HepG2 (cell line): Measurements from ENCODE around the gene SPARC.
"Not testable (repeated sequence)": the region's sequence is repeated elsewhere in the genome, so short reads cannot be mapped to it uniquely, and the experiment has no call there.

Source experiments
- TF ChIP-seq, protein P1 (sequence below): sonication (generic); formaldehyde crosslinking; IDR thresholded peaks from 2 replicates; pipeline ENCODE4 v1.8.0; 2022; ENCODE audit warnings: missing genetic modification reagents, mild to moderate bottlenecking, borderline replicate concordance
- TF ChIP-seq, protein P2 (sequence below): IDR thresholded peaks from 2 replicates; pipeline ENCODE4 v1.6.1; 2016
- TF ChIP-seq, protein P3 (sequence below): sonication (generic); formaldehyde crosslinking; IDR thresholded peaks from 2 replicates; pipeline ENCODE4 v1.4.0; 2020; ENCODE audit warnings: missing genetic modification reagents
- TF ChIP-seq, protein P4 (sequence below): sonication (generic); formaldehyde crosslinking; IDR thresholded peaks from 2 replicates; pipeline ENCODE4 v1.4.0; 2020; ENCODE audit warnings: missing genetic modification reagents
- TF ChIP-seq, protein P5 (sequence below): sonication (generic); formaldehyde crosslinking; IDR thresholded peaks from 2 replicates; pipeline ENCODE4 v1.8.1; 2023; ENCODE audit warnings: missing genetic modification reagents, inconsistent platforms, borderline replicate concordance

DNA sequence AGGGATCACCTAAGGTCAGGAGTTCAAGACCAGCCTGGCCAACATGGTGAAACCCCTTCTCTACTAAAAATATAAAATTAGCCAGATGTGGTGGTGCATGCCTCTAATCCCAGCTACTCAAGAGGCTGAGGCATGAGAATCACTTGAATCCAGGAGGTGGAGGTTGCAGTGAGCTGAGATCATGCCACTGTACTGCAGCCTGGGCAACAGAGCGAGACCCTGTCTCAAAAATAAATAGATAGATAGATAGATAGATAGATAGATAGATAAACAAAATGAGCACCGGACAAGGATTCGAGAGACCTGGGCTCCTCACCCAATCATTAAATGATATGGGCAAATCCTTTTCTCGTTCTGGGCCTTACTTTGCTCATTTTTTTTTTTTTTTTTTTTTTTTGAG lies 11.4 kb upstream of the SPARC start:
- TF ChIP-seq, protein P1, sequence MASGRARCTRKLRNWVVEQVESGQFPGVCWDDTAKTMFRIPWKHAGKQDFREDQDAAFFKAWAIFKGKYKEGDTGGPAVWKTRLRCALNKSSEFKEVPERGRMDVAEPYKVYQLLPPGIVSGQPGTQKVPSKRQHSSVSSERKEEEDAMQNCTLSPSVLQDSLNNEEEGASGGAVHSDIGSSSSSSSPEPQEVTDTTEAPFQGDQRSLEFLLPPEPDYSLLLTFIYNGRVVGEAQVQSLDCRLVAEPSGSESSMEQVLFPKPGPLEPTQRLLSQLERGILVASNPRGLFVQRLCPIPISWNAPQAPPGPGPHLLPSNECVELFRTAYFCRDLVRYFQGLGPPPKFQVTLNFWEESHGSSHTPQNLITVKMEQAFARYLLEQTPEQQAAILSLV (CRISPR knock-in tag): not testable (repeated sequence)
- TF ChIP-seq, protein P2, sequence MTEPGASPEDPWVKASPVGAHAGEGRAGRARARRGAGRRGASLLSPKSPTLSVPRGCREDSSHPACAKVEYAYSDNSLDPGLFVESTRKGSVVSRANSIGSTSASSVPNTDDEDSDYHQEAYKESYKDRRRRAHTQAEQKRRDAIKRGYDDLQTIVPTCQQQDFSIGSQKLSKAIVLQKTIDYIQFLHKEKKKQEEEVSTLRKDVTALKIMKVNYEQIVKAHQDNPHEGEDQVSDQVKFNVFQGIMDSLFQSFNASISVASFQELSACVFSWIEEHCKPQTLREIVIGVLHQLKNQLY: not testable (repeated sequence)
- TF ChIP-seq, protein P3, sequence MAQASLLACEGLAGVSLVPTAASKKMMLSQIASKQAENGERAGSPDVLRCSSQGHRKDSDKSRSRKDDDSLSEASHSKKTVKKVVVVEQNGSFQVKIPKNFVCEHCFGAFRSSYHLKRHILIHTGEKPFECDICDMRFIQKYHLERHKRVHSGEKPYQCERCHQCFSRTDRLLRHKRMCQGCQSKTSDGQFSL (CRISPR knock-in tag): not testable (repeated sequence)
- TF ChIP-seq, protein P4, sequence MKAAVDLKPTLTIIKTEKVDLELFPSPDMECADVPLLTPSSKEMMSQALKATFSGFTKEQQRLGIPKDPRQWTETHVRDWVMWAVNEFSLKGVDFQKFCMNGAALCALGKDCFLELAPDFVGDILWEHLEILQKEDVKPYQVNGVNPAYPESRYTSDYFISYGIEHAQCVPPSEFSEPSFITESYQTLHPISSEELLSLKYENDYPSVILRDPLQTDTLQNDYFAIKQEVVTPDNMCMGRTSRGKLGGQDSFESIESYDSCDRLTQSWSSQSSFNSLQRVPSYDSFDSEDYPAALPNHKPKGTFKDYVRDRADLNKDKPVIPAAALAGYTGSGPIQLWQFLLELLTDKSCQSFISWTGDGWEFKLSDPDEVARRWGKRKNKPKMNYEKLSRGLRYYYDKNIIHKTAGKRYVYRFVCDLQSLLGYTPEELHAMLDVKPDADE (CRISPR knock-in tag): not testable (repeated sequence)
- TF ChIP-seq, protein P5, sequence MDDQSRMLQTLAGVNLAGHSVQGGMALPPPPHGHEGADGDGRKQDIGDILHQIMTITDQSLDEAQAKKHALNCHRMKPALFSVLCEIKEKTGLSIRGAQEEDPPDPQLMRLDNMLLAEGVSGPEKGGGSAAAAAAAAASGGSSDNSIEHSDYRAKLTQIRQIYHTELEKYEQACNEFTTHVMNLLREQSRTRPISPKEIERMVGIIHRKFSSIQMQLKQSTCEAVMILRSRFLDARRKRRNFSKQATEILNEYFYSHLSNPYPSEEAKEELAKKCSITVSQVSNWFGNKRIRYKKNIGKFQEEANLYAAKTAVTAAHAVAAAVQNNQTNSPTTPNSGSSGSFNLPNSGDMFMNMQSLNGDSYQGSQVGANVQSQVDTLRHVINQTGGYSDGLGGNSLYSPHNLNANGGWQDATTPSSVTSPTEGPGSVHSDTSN: not testable (repeated sequence)
